HepG2 (cell line): ENCODE results near the gene RASSF7. TPM values are rescaled to one million over a fixed set of nuclear protein-coding genes. Genes with fewer than 3 reads are reported as not detected.

Experiments used
- ATAC-seq: fragments of 200-7000 bp; cut with Tn5 transposase; 3 replicates; pipeline ENCODE4 v1.9.1; 2020; ENCODE audit warnings: mild to moderate bottlenecking, moderate library complexity
- BruUV-seq: library from RNA; stranded (reverse); fragments of 400-500 nt; replicated peaks from 2 replicates; lab custom pipeline; 2021; lab: Mats Ljungman, UMichigan
- CTCF ChIA-PET: fragments of 300-600 bp; formaldehyde crosslinking; extraction: SDS; loops from one replicate; lab custom pipeline; 2021; ENCODE audit warnings: low total read pairs, inconsistent platforms, low intra/inter-chr PET ratio; lab: Yijun Ruan, JAX
- POLR2A ChIA-PET: fragments of 350-600 bp; sonication (Branson Sonifier 250); formaldehyde crosslinking; loops from one replicate; lab custom pipeline; 2020; ENCODE audit warnings: antibody characterized with exemption, inconsistent platforms; lab: Yijun Ruan, JAX
- DNase-seq: peaks from one replicate; pipeline ENCODE4 v3.0.0-alpha.2; 2015; ENCODE audit warnings: low spot score
- FAIRE-seq: peaks from 3 replicates; lab custom pipeline; 2011; peaks lifted over from hg19 to GRCh38; lab: Jason Lieb, UNC
- H2AFZ ChIP-seq: one replicate; pipeline ENCODE4 v1.6.1; 2011; ENCODE audit warnings: low read length, inconsistent platforms
- H3K27ac ChIP-seq: fragments of 300-600 bp; 3 replicates; pipeline ENCODE4 v1.8.0; 2011; ENCODE audit warnings: mixed run types, mild to moderate bottlenecking, mixed read lengths, low read length, inconsistent platforms; ENCODE audit not compliant: insufficient read depth; ENCODE audit errors: extremely low read length
- H3K27me3 ChIP-seq, 2 experiments: fragments of 200-600 bp in 1 of 2; 2 replicates in 1 of 2; 3 replicates in 1 of 2; pipeline versions ENCODE4 v1.6.0 to v1.8.0; 2011; ENCODE audit warnings: low read length in 2 of 2, mild to moderate bottlenecking in 2 of 2, moderate library complexity in 2 of 2, inconsistent platforms in 1 of 2; ENCODE audit not compliant: insufficient read depth in 2 of 2, control insufficient read depth in 1 of 2
- H3K36me3 ChIP-seq, 2 experiments: fragments of 200-600 bp in 1 of 2; replicated peaks in 1 of 2; 2 replicates in 1 of 2; 3 replicates in 1 of 2; pipeline versions ENCODE4 v1.5.1 to v1.8.0; 2011; ENCODE audit warnings: low read length in 2 of 2, inconsistent platforms in 1 of 2; ENCODE audit not compliant: insufficient read depth in 2 of 2, control insufficient read depth in 1 of 2
- H3K4me1 ChIP-seq: 2 replicates; pipeline ENCODE4 v1.5.1; 2012; ENCODE audit warnings: low read length, inconsistent platforms; ENCODE audit not compliant: insufficient read depth
- H3K4me2 ChIP-seq: 2 replicates; pipeline ENCODE4 v1.6.0; 2011; ENCODE audit warnings: low read depth, low read length, inconsistent platforms
- H3K4me3 ChIP-seq, 3 experiments: fragments of 200-600 bp in 1 of 3; sonication (generic), shearing (Covaris generic) in 1 of 3; replicated peaks in 1 of 3; 2 replicates each; pipeline ENCODE4 v1.5.1; 2011 to 2016; ENCODE audit warnings: low read length in 3 of 3, inconsistent platforms in 2 of 3, low read depth in 2 of 3, mild to moderate bottlenecking in 2 of 3, control low read depth in 1 of 3, mixed read lengths in 1 of 3; ENCODE audit not compliant: insufficient read depth in 1 of 3
- H3K79me2 ChIP-seq: one replicate; pipeline ENCODE4 v1.6.1; 2011; ENCODE audit warnings: low read length, inconsistent platforms; ENCODE audit not compliant: insufficient read depth
- H3K9ac ChIP-seq: 2 replicates; pipeline ENCODE4 v1.6.0; 2011; ENCODE audit warnings: mild to moderate bottlenecking, low read depth, low read length, inconsistent platforms; ENCODE audit not compliant: insufficient read depth
- H3K9me3 ChIP-seq: 2 replicates; pipeline ENCODE4 v1.5.1; 2012; ENCODE audit warnings: mild to moderate bottlenecking, low read length
- H4K20me1 ChIP-seq: 2 replicates; pipeline ENCODE4 v1.6.0; 2011; ENCODE audit warnings: inconsistent platforms, mild to moderate bottlenecking, low read length, moderate library complexity; ENCODE audit not compliant: insufficient read depth
- AGO2 ChIP-seq: fragments of 200-400 bp; formaldehyde crosslinking; optimal IDR thresholded peaks from 2 replicates; pipeline ENCODE3; 2017; ENCODE audit warnings: mild to moderate bottlenecking, low read depth, low read length, moderate library complexity
- ARNT ChIP-seq: fragments of 450-650 bp; IDR thresholded peaks from 2 replicates; pipeline ENCODE4 v1.6.1; 2017
- CENPT ChIP-seq: sonication (generic); formaldehyde crosslinking; IDR thresholded peaks from 2 replicates; pipeline ENCODE4 v1.8.0; 2022; ENCODE audit warnings: low read depth, mild to moderate bottlenecking, moderate library complexity, missing genetic modification reagents
- CENPX ChIP-seq: sonication (generic); formaldehyde crosslinking; IDR thresholded peaks from 2 replicates; pipeline ENCODE4 v1.9.0; 2021; ENCODE audit warnings: mild to moderate bottlenecking, missing genetic modification reagents, moderate library complexity
- ETV6 ChIP-seq: sonication (generic); formaldehyde crosslinking; conservative IDR thresholded peaks from 2 replicates; pipeline ENCODE4 v1.4.0; 2020; ENCODE audit warnings: missing genetic modification reagents
- FOXC1 ChIP-seq: sonication (generic); formaldehyde crosslinking; IDR thresholded peaks from 2 replicates; pipeline ENCODE4 v1.8.0; 2022; ENCODE audit warnings: mild to moderate bottlenecking, missing genetic modification reagents, borderline replicate concordance
- IRF2 ChIP-seq: IDR thresholded peaks from 2 replicates; pipeline ENCODE4 v1.6.1; 2018; ENCODE audit warnings: missing genetic modification reagents, missing compliant biosample characterization
- KIAA2018 ChIP-seq: sonication (generic); formaldehyde crosslinking; IDR thresholded peaks from 2 replicates; pipeline ENCODE4 v1.5.0; 2020; ENCODE audit warnings: mild to moderate bottlenecking, missing genetic modification reagents, borderline replicate concordance
- MIXL1 ChIP-seq: IDR thresholded peaks from 2 replicates; pipeline ENCODE4 v1.6.1; 2016
- NFYC ChIP-seq: IDR thresholded peaks from 2 replicates; pipeline ENCODE4 v1.6.1; 2016; ENCODE audit warnings: missing genetic modification reagents, missing compliant biosample characterization
- POLR2A ChIP-seq, 2 experiments: IDR thresholded peaks; 2 replicates each; pipeline ENCODE4 v1.6.1; 2011; ENCODE audit warnings: low read depth in 2 of 2, low read length in 2 of 2, mild to moderate bottlenecking in 1 of 2, moderate library complexity in 1 of 2; ENCODE audit not compliant: insufficient read depth in 1 of 2
- PRMT3 ChIP-seq: sonication (generic); formaldehyde crosslinking; IDR thresholded peaks from 2 replicates; pipeline ENCODE4 v1.8.1; 2022; ENCODE audit warnings: low read depth, mild to moderate bottlenecking, moderate library complexity, missing genetic modification reagents, borderline replicate concordance
- ZBTB38 ChIP-seq: sonication (generic); formaldehyde crosslinking; IDR thresholded peaks from 2 replicates; pipeline ENCODE4 v1.5.1; 2020; ENCODE audit warnings: mild to moderate bottlenecking, missing genetic modification reagents
- ZC3H4 ChIP-seq: sonication (generic); formaldehyde crosslinking; IDR thresholded peaks from 2 replicates; pipeline ENCODE4 v1.4.0; 2020; ENCODE audit warnings: missing genetic modification reagents, borderline replicate concordance
- WGBS: methylation state at CpG from one replicate; pipeline ENCODE4 v1.1.6; 2017; ENCODE audit warnings: low lambda C conversion rate; 5-methylcytosine and 5-hydroxymethylcytosine counted together
- in situ Hi-C: cut with HindIII; loops from 2 replicates; pipeline ENCODE4 v1.10.0; 2017; ENCODE audit warnings: low pct_unique_long_range_greater_than_20kb; ENCODE audit not compliant: extremely low pct_ligation_motif_present
- intact Hi-C: fragments of 100-400 bp; cut with micrococcal nuclease; formaldehyde crosslinking; loops from one replicate; pipeline ENCODE4 v1.10.0; 2022; ENCODE audit not compliant: unreplicated experiment
- polyA plus RNA-seq, 8 experiments: library from polyadenylated mRNA; depleted of rRNA in 3 of 8; stranded (reverse) in 7 of 8; unstranded in 1 of 8; fragments of >200 nt; fragmentation: Illumina TruSeq in 4 of 8; extraction: Trizol in 4 of 8; gene quantifications; 2 replicates each; pipeline versions ENCODE4 v1.2.1 to v1.2.3, GENCODE V29; 2011 to 2016; ENCODE audit warnings: low read depth in 4 of 8, missing spikeins in 1 of 8, mixed read lengths in 1 of 8; ENCODE audit not compliant: insufficient read depth in 1 of 8
- total RNA-seq, 5 experiments: library from RNA; depleted of rRNA; stranded (reverse); fragments of >200 nt; fragmentation: Illumina TruSeq; extraction: Trizol; gene quantifications; 2 replicates each; pipeline ENCODE4 v1.2.3, GENCODE V29; 2016; ENCODE audit warnings: low read depth in 1 of 5

The RASSF7 gene
- total and polyA plus RNA-seq, 2 of the 13 experiments (the other 11 are each of a cell fraction or from before 2014, with no cell fraction given) = 20.2 to 28.6 TPM

GRCh38 chr11:609341-609811, 48.6 kb downstream of the RASSF7 start:
- no peak overlapping the region for H3K9ac ChIP-seq
- no peak overlapping the region for H3K4me2 ChIP-seq
- no peak overlapping the region for H3K4me3 ChIP-seq
- H3K27me3 ChIP-seq = no peaks in the 10 kb centered on the region
- BruUV-seq = no TSS peak
- WGBS = 97% methylated on average over 17 of the region's 28 CpGs
- peaks cover 54 to 88% of the 10 kb centered on the region in 2 experiments; a peak in 4 of 5 replicates for H3K36me3 ChIP-seq
- TF ChIP-seq KIAA2018 (CRISPR knock-in tag) = no peak
- TF ChIP-seq ETV6 = no peak
- no peak for TF ChIP-seq CENPX (CRISPR knock-in tag)
- TF ChIP-seq MIXL1 (CRISPR knock-in tag) = no peak
- no peak for TF ChIP-seq CENPT (CRISPR knock-in tag)
- TF ChIP-seq ARNT = no peak
- no peak for TF ChIP-seq ZBTB38
- TF ChIP-seq ZC3H4 (CRISPR knock-in tag) = no peak
- no peak for TF ChIP-seq NFYC (CRISPR knock-in tag)
- TF ChIP-seq PRMT3 (CRISPR knock-in tag) = no peak
- no peak for TF ChIP-seq FOXC1 (CRISPR knock-in tag)
- peak; percentile 20 for TF ChIP-seq AGO2
- TF ChIP-seq IRF2 (CRISPR knock-in tag) = no peak
- TF ChIP-seq POLR2A (IDR thresholded peaks at IDR 0.05; ENCODE audit: insufficient read depth in 1 of 2, low read depth in 2 of 2, low read length in 2 of 2) = 0 out of 4 replicates have a peak, but pooled peaks of 1 of the 2 experiments have one; percentile 20
- in situ Hi-C loops (no loop called here), intact Hi-C loops (no loop called here)
- no peak for DNase-seq
- H3K27ac ChIP-seq = no peak overlapping the region
- CTCF ChIA-PET = no interaction called here
- no peak overlapping the region for H2AFZ ChIP-seq
- no peak for ATAC-seq
- H4K20me1 ChIP-seq = peaks cover 3% of the 10 kb centered on the region; the same call in 1 of the 2 replicates
- no peaks in the 10 kb centered on the region for H3K9me3 ChIP-seq
- no peaks in the 10 kb centered on the region for H3K79me2 ChIP-seq
- FAIRE-seq = no peak
- no peaks in the 10 kb centered on the region for H3K4me1 ChIP-seq
- POLR2A ChIA-PET = no interaction called here
